Suppressor macrophage treated with lipopolysaccharide for 1 hour (primary cell): ENCODE data around the gene PCTP.

ENCODE experiments used
- DNase-seq, 3 donors: peaks; one replicate each; pipeline ENCODE4 v3.0.0-alpha.2; 2020 to 2022

Gene PCTP

GRCh38 chr17:55750750-55751657, at the start of gene PCTP:
PCTP (plus strand) TSS chr17:55751051; CDS start chr17:55751104, 53 bp downstream.
- peak; percentile 97 to 98 (median 98) for DNase-seq

GRCh38 chr17:55702150-55702549, 48.7 kb upstream of the PCTP start:
- DNase-seq: no peak

- DNase-seq: peak; percentile 36 to 74 (median 71)
Observed at GRCh38 chr17:55704401-55704800, 46.5 kb upstream of the PCTP start.

GRCh38 chr17:55705847-55706246, 45.0 kb upstream of the PCTP start:
- no peak for DNase-seq

GRCh38 chr17:55706808-55707773, 43.8 kb upstream of the PCTP start:
- no peak for DNase-seq

- no peak for DNase-seq
Observed at GRCh38 chr17:55708175-55708974, 42.5 kb upstream of the PCTP start.

- no peak for DNase-seq
Observed at GRCh38 chr17:55709440-55709839, 41.4 kb upstream of the PCTP start.

GRCh38 chr17:55709984-55710383, 40.9 kb upstream of the PCTP start:
- no peak for DNase-seq

- peak; percentile 40 to 69 (median 63) for DNase-seq
Observed at GRCh38 chr17:55710410-55710809, 40.4 kb upstream of the PCTP start.

GRCh38 chr17:55710829-55711496, 39.9 kb upstream of the PCTP start:
- peak in 1 of 3 donors; percentile 38 for DNase-seq

GRCh38 chr17:55717432-55717831, 33.4 kb upstream of the PCTP start:
- DNase-seq: no peak

- peak; percentile 84 to 91 (median 90) for DNase-seq
Observed at GRCh38 chr17:55717898-55718735, 32.7 kb upstream of the PCTP start.

- DNase-seq: no peak
Observed at GRCh38 chr17:55720919-55721836, 29.7 kb upstream of the PCTP start.

GRCh38 chr17:55722016-55722736, 28.7 kb upstream of the PCTP start:
- no peak for DNase-seq

GRCh38 chr17:55722742-55723487, 27.9 kb upstream of the PCTP start, which contains the start of gene TMEM100:
TMEM100 (minus strand) TSS chr17:55722864; CDS start chr17:55721070, 1,794 bp downstream.
- peak; percentile 37 to 47 (median 39) for DNase-seq

- DNase-seq: no peak
Observed at GRCh38 chr17:55723488-55723848, 27.4 kb upstream of the PCTP start.

GRCh38 chr17:55726440-55726839, 24.4 kb upstream of the PCTP start:
- no peak for DNase-seq

GRCh38 chr17:55727275-55727674, 23.6 kb upstream of the PCTP start:
- DNase-seq: no peak
